Measurements from ENCODE around the gene EXOC3. TPM values are rescaled to one million over a fixed set of nuclear protein-coding genes. Genes with fewer than 3 reads are reported as not detected.

The EXOC3 gene
- total and polyA plus RNA-seq, 2 of the 4 experiments (the other 2 are of a cell fraction) = 35.1 to 47.5 TPM

DNA sequence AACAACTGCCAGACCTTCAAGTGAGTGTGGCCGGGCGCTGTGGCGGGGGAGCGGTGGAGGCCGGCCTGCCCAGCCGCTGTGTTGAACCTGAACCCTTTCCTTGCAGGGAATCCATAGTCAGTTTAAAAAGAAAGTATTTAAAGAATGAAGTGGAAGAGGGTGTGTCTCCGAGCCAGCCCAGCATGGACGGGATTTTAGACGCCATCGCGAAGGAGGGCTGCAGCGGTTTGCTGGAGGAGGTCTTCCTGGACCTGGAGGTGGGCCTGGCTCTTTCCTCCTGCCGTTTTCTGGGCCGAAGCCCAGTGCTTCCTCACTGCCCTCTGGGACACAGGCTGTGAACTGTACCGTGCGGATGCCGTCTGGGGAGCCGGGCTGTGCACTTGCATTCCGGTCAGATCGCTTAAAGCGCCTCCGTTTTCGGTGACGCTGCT lies 19.1 kb downstream of the EXOC3 start:
- Histone ChIP-seq H4K5ac (ENCODE audit: low read depth, low read length) (no peak overlapping the region), H3K9me3 (ENCODE audit: control insufficient read depth, insufficient read depth, low read length) (no peaks in the 10 kb centered on the region), H2AFZ (replicated peaks; ENCODE audit: low read length, poor library complexity) (no peak overlapping the region), H3K27me3 (ENCODE audit: control insufficient read depth, insufficient read depth, low read length) (no peaks in the 10 kb centered on the region), H3K56ac (ENCODE audit: extremely low read depth, insufficient read depth, low read length) (no peak overlapping the region), H4K20me1 (ENCODE audit: insufficient read depth, low read length) (peaks cover 6% of the 10 kb centered on the region), H2BK120ac (ENCODE audit: low read depth, low read length) (no peak overlapping the region), H2BK5ac (ENCODE audit: low read depth, low read length, poor library complexity, severe bottlenecking) (no peak overlapping the region), H3K36me3 (ENCODE audit: control insufficient read depth, insufficient read depth, low read length) (peaks cover 80% of the 10 kb centered on the region), H2BK15ac (ENCODE audit: low read depth, low read length) (no peak overlapping the region), H4K91ac (ENCODE audit: insufficient read depth, low read depth, low read length) (no peak overlapping the region), H2BK20ac (ENCODE audit: low read depth, low read length) (no peak overlapping the region), H3K4me3 (ENCODE audit: insufficient read depth, low read depth, low read length) (no peak overlapping the region), H3K18ac (ENCODE audit: low read depth, low read length) (no peak overlapping the region), H3K4ac (ENCODE audit: low read depth, low read length) (no peak overlapping the region), H3K9ac (ENCODE audit: low read depth, low read length) (no peak overlapping the region), H2AK9ac (replicated peaks; ENCODE audit: low read depth, low read length, poor library complexity) (no peak overlapping the region), H3K23ac (ENCODE audit: low read depth, low read length) (no peak overlapping the region), H3K79me1 (ENCODE audit: low read depth in 1 of 2, low read length in 2 of 2) (peaks cover 8 to 40% of the 10 kb centered on the region in 2 experiments), H3K27ac (ENCODE audit: insufficient read depth, low read length) (no peak overlapping the region), H2AK5ac (ENCODE audit: low read depth, low read length) (no peak overlapping the region), H3K4me2 (ENCODE audit: low read depth, low read length) (no peak overlapping the region), H3K14ac (replicated peaks; ENCODE audit: low read depth, low read length) (no peak overlapping the region), H3K4me1 (ENCODE audit: control insufficient read depth, insufficient read depth, low read length) (peaks cover 2% of the 10 kb centered on the region), H3K9me1 (ENCODE audit: insufficient read depth, low read length) (peaks cover 12% of the 10 kb centered on the region; the same call in 1 of the 2 replicates), H4K8ac (ENCODE audit: low read depth in 2 of 2, low read length in 2 of 2) (no peak overlapping the region)
- in situ Hi-C loops (cut with MboI; ENCODE audit: low sequenced_read_pairs) = no loop called here
- dilution Hi-C loops (cut with HindIII; ENCODE audit: low sequenced_read_pairs, unreplicated experiment) = no loop called here
- intact Hi-C loops (cut with micrococcal nuclease) = no loop called here
- ATAC-seq (ENCODE audit: low read depth) = no peak
- CTCF ChIA-PET = no interaction called here
- WGBS, 2 experiments (ENCODE audit: extremely low coverage in 2 of 2, insufficient read length in 1 of 2) = 99% methylated on average over 11 of the region's 24 CpGs; no CpG with 5 or more reads in 1 of the 2 experiments
- TF ChIP-seq MXI1 (IDR thresholded peaks at IDR 0.05; ENCODE audit: borderline replicate concordance, low read depth, low read length) (no peak), MAZ (IDR thresholded peaks at IDR 0.05; ENCODE audit: borderline replicate concordance, low read depth, low read length) (no peak)
- TF ChIP-seq, protein P1, sequence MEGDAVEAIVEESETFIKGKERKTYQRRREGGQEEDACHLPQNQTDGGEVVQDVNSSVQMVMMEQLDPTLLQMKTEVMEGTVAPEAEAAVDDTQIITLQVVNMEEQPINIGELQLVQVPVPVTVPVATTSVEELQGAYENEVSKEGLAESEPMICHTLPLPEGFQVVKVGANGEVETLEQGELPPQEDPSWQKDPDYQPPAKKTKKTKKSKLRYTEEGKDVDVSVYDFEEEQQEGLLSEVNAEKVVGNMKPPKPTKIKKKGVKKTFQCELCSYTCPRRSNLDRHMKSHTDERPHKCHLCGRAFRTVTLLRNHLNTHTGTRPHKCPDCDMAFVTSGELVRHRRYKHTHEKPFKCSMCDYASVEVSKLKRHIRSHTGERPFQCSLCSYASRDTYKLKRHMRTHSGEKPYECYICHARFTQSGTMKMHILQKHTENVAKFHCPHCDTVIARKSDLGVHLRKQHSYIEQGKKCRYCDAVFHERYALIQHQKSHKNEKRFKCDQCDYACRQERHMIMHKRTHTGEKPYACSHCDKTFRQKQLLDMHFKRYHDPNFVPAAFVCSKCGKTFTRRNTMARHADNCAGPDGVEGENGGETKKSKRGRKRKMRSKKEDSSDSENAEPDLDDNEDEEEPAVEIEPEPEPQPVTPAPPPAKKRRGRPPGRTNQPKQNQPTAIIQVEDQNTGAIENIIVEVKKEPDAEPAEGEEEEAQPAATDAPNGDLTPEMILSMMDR (conservative IDR thresholded peaks at IDR 0.05; ENCODE audit: low read depth, low read length) = no peak
- no TSS peak for BruUV-seq (replicated peaks)
- POLR2A ChIA-PET (ENCODE audit: unreplicated experiment) = no interaction called here
- no peak for DNase-seq
